ENCODE measurements around the gene TGFBI. TPM values are rescaled to one million over a fixed set of nuclear protein-coding genes. Genes with fewer than 3 reads are reported as not detected.

The TGFBI gene
- total and polyA plus RNA-seq, 9 of the 15 experiments (the other 6 are each of a cell fraction or from before 2014, with no cell fraction given) = 0.05 to 0.62 (median 0.08) TPM; not detected in 6

- TF ChIP-seq YBX1 (IDR thresholded peaks at IDR 0.05) = no peak
- TF ChIP-seq CCAR2 (IDR thresholded peaks at IDR 0.05; ENCODE audit: low read depth, low read length) = no peak
- no peak for TF ChIP-seq KLF10 (CRISPR knock-in tag; IDR thresholded peaks at IDR 0.05)
- TF ChIP-seq GABPB1 (CRISPR knock-in tag; IDR thresholded peaks at IDR 0.05) = no peak
- peak; percentile 48; the same call in 1 of the 2 replicates for TF ChIP-seq ZNF644 (tag; IDR thresholded peaks at IDR 0.05; ENCODE audit: low read depth)
- TF ChIP-seq WHSC1 (IDR thresholded peaks at IDR 0.05; ENCODE audit: low read length) = no peak
- TF ChIP-seq SMARCC2 (IDR thresholded peaks at IDR 0.05; ENCODE audit: low read depth) = 0 out of 2 replicates have a peak, but pooled peaks have one; percentile 18
- TF ChIP-seq ZNF224 (CRISPR knock-in tag; IDR thresholded peaks at IDR 0.05) = no peak
- no peak for TF ChIP-seq SIX5 (IDR thresholded peaks at IDR 0.05; ENCODE audit: borderline replicate concordance in 1 of 2, insufficient read depth in 1 of 2, low read depth in 1 of 2, low read length in 2 of 2)
- TF ChIP-seq RAD51 (IDR thresholded peaks at IDR 0.05; ENCODE audit: borderline replicate concordance, low read depth) = no peak
- no peak for TF ChIP-seq PTTG1 (tag; IDR thresholded peaks at IDR 0.05; ENCODE audit: low read depth)
- no peak for TF ChIP-seq KLF1 (tag; IDR thresholded peaks at IDR 0.05)
- TF ChIP-seq ZNF707 (CRISPR knock-in tag; conservative IDR thresholded peaks at IDR 0.05) = no peak
- 0 out of 2 replicates have a peak, but pooled peaks have one; percentile 21 for TF ChIP-seq ZNF121 (CRISPR knock-in tag; conservative IDR thresholded peaks at IDR 0.05)
- peak; percentile 63; the same call in 1 of the 2 replicates for TF ChIP-seq NFRKB (IDR thresholded peaks at IDR 0.05; ENCODE audit: low read depth)
- TF ChIP-seq REST (IDR thresholded peaks at IDR 0.05; ENCODE audit: borderline replicate concordance) = peak; percentile 50
- TF ChIP-seq REST (CRISPR knock-in tag; IDR thresholded peaks at IDR 0.05; ENCODE audit: low read depth) = no peak
- TF ChIP-seq COPS2 (conservative IDR thresholded peaks at IDR 0.05) = no peak
- 0 out of 2 replicates have a peak, but pooled peaks have one; percentile 49 for TF ChIP-seq HDAC8 (tag; IDR thresholded peaks at IDR 0.05)
- no peak for TF ChIP-seq ZNF282 (CRISPR knock-in tag; IDR thresholded peaks at IDR 0.05)
- no peak for TF ChIP-seq TSC22D4 (tag; IDR thresholded peaks at IDR 0.05)
- TF ChIP-seq MBD2 (IDR thresholded peaks at IDR 0.05; ENCODE audit: borderline replicate concordance, low read depth) = no peak
- no peak for TF ChIP-seq ZNF780A (CRISPR knock-in tag; IDR thresholded peaks at IDR 0.05)
These were observed 53.8 kb downstream of the TGFBI start (continued) for GRCh38 chr5:136082390-136083193.
